Activated CD8-positive, alpha-beta memory T cell treated with anti-CD3 and anti-CD28 coated beads, Interleukin-2, amount 50 U/mL, for 48 hours (primary cell): ENCODE measurements around the gene DGCR6.
"Not testable (repeated sequence)": the region's sequence is repeated elsewhere in the genome, so short reads cannot be mapped to it uniquely, and the experiment has no call there.

Experiments used
- DNase-seq: peaks from one replicate; pipeline ENCODE4 v3.0.0-alpha.2; 2020

Gene DGCR6

DNA sequence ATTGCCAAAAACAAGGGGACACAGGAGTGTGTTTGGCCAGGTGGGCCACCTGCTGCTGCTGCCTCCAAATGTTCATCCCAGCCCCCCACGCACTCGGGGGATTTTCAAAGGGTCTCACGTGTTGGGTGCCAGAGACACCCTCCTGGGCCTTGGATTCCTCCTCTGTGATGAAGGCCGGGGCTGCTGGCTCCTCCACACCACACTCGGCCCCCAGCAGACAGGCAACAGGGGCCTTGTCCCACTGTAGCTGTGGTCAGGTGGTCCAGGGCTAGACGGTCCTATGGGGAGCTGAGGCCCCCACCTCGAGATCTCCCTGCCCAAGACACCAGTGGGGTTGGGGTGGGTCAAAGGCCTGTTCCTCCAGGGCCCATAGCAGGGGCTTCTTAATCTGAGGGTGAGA is 55.1 kb downstream of the DGCR6 start:
- not testable (repeated sequence) for DNase-seq
